SU-DHL-6 (cell line): ENCODE results near the gene ACOX2.

Experiments used
- EZH2phosphoT487 ChIP-seq: fragments of 200-600 bp; sonication (generic), shearing (Covaris generic); conservative IDR thresholded peaks from 2 replicates; pipeline ENCODE4 v1.6.1; 2018; ENCODE audit warnings: mild to moderate bottlenecking, antibody characterized with exemption, low read length, moderate library complexity, mixed read lengths
- TF ChIP-seq, protein P1 (sequence below): fragments of 200-600 bp; sonication (generic); IDR thresholded peaks from one replicate; pipeline ENCODE4 v1.5.1; 2017; ENCODE audit warnings: antibody characterized with exemption, mild to moderate bottlenecking, low read length, moderate library complexity; ENCODE audit not compliant: insufficient read depth, poor library complexity, severe bottlenecking

DNA sequence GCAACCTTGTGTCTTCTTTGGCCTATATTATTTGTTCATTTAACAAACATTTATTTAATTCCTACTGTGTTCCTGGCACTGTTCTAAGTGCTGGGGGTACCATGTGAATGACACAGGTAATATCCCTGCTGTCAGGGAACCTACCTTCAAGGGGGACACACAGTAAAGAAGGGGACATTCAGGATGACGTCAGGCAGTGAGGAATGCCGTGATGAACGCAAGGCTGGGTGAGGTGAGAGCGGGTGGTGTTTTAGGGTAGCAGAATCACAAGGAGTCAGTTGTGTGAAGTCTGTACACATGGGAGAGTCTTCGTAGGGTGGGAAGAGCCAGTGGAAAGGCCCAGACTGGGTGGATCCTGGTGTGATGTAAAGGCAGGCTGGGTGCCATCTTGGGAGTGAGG lies 41.9 kb upstream of the ACOX2 start:
- TF ChIP-seq, protein P1, sequence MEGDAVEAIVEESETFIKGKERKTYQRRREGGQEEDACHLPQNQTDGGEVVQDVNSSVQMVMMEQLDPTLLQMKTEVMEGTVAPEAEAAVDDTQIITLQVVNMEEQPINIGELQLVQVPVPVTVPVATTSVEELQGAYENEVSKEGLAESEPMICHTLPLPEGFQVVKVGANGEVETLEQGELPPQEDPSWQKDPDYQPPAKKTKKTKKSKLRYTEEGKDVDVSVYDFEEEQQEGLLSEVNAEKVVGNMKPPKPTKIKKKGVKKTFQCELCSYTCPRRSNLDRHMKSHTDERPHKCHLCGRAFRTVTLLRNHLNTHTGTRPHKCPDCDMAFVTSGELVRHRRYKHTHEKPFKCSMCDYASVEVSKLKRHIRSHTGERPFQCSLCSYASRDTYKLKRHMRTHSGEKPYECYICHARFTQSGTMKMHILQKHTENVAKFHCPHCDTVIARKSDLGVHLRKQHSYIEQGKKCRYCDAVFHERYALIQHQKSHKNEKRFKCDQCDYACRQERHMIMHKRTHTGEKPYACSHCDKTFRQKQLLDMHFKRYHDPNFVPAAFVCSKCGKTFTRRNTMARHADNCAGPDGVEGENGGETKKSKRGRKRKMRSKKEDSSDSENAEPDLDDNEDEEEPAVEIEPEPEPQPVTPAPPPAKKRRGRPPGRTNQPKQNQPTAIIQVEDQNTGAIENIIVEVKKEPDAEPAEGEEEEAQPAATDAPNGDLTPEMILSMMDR, result no peak
- TF ChIP-seq EZH2phosphoT487, result no peak
